ENCODE results near the gene INPP5A.
"Not testable (repeated sequence)": the region's sequence is repeated elsewhere in the genome, so short reads cannot be mapped to it uniquely, and the experiment has no call there.

INPP5A gene

DNA sequence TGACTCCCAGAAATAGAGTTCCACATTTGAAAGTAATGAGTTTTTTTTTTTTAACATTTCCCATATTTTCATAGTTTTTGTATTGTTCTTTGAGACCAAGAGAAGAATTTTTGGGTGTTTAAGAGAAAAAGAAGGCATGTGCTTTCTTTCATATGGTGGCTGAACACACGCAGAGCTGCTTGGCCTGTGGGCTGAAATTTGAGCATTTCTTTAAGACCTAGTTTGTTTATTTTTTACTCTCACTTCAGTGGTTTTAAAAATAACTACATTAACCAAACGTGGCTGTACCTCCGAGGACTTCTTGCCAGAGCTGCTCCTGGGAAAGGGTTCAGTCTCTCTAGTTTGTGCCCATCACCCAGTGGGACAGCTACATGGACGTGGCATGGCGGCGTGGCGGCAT lies 58.3 kb downstream of the INPP5A start:
- Histone ChIP-seq H3F3A (ENCODE audit: low read depth) (no peaks in the 10 kb centered on the region), H2AFZ (ENCODE audit: low read length) (no peak overlapping the region), H3K27me3 (ENCODE audit: insufficient read depth, low read length, poor library complexity, severe bottlenecking) (no peaks in the 10 kb centered on the region), H3K36me3 (ENCODE audit: insufficient read depth, low read length) (no peaks in the 10 kb centered on the region), H3K9me2 (replicated peaks; ENCODE audit: low read depth, low read length) (no peaks in the 10 kb centered on the region), H3K79me2 (ENCODE audit: insufficient read depth, low read length) (peaks cover 92% of the 10 kb centered on the region), H3K9ac (ENCODE audit: low read depth, low read length, poor library complexity, severe bottlenecking) (no peak overlapping the region), H3K4me1 (ENCODE audit: insufficient read depth, low read length, poor library complexity, severe bottlenecking) (peaks cover 16% of the 10 kb centered on the region), H3K9me3 (ENCODE audit: insufficient read depth, low read depth, low read length) (peaks cover 7% of the 10 kb centered on the region; the same call in 1 of the 2 replicates), H4K20me1 (ENCODE audit: insufficient read depth, low read length, poor library complexity, severe bottlenecking) (peaks cover 5% of the 10 kb centered on the region), H3K4me2 (ENCODE audit: low read depth, low read length, poor library complexity, severe bottlenecking) (no peak overlapping the region), H3K4me3 (ENCODE audit: low read length, poor library complexity, severe bottlenecking) (no peak overlapping the region)
- TF ChIP-seq, protein P1, sequence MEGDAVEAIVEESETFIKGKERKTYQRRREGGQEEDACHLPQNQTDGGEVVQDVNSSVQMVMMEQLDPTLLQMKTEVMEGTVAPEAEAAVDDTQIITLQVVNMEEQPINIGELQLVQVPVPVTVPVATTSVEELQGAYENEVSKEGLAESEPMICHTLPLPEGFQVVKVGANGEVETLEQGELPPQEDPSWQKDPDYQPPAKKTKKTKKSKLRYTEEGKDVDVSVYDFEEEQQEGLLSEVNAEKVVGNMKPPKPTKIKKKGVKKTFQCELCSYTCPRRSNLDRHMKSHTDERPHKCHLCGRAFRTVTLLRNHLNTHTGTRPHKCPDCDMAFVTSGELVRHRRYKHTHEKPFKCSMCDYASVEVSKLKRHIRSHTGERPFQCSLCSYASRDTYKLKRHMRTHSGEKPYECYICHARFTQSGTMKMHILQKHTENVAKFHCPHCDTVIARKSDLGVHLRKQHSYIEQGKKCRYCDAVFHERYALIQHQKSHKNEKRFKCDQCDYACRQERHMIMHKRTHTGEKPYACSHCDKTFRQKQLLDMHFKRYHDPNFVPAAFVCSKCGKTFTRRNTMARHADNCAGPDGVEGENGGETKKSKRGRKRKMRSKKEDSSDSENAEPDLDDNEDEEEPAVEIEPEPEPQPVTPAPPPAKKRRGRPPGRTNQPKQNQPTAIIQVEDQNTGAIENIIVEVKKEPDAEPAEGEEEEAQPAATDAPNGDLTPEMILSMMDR (conservative IDR thresholded peaks at IDR 0.05; ENCODE audit: low read length) = no peak
- TF ChIP-seq EZH2phosphoT487 (IDR thresholded peaks at IDR 0.05; ENCODE audit: borderline replicate concordance) = no peak

DNA sequence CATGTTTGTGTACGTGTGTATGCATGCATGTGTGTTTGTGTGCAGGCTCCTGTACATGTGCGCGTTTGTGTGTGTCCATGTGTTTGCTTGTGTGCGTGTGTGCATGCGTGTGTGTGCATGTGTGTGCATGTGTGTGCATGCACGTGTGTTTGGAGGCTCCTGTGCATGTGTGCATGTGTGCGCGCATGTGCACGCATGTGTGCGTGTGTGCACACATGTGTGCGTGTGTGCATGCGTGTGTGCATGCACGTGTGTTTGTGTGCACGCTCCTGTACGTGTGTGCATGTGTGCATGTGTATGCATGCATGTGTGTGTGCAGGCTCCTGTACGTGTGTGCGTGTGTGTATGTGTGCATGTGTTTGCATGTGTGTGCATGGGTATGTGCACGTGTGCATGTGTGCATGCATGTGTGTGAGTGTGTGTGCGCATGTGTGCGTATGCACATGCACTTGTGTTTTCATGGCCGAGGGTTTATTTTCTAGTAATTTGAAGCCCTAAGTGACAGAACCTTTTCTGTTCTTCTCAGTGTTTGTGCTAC lies 59.2 kb downstream of the INPP5A start:
- no peaks in the 10 kb centered on the region for H3K36me3 ChIP-seq (ENCODE audit: insufficient read depth, low read length)
- peaks cover 16% of the 10 kb centered on the region for H3K4me1 ChIP-seq (ENCODE audit: insufficient read depth, low read length, poor library complexity, severe bottlenecking)
- TF ChIP-seq, protein P1 (conservative IDR thresholded peaks at IDR 0.05; ENCODE audit: low read length) = no peak
- TF ChIP-seq EZH2phosphoT487 (IDR thresholded peaks at IDR 0.05; ENCODE audit: borderline replicate concordance) = no peak
- H3K27me3 ChIP-seq (ENCODE audit: insufficient read depth, low read length, poor library complexity, severe bottlenecking) = no peaks in the 10 kb centered on the region
- H3F3A ChIP-seq (ENCODE audit: low read depth) = no peaks in the 10 kb centered on the region
- peaks cover 7% of the 10 kb centered on the region; the same call in 1 of the 2 replicates for H3K9me3 ChIP-seq (ENCODE audit: insufficient read depth, low read depth, low read length)
- no peaks in the 10 kb centered on the region for H3K9me2 ChIP-seq (replicated peaks; ENCODE audit: low read depth, low read length)
- no peak overlapping the region for H2AFZ ChIP-seq (ENCODE audit: low read length)
- peaks cover 5% of the 10 kb centered on the region for H4K20me1 ChIP-seq (ENCODE audit: insufficient read depth, low read length, poor library complexity, severe bottlenecking)
- no peak overlapping the region for H3K9ac ChIP-seq (ENCODE audit: low read depth, low read length, poor library complexity, severe bottlenecking)
- peaks cover 91% of the 10 kb centered on the region for H3K79me2 ChIP-seq (ENCODE audit: insufficient read depth, low read length)
- H3K4me2 ChIP-seq (ENCODE audit: low read depth, low read length, poor library complexity, severe bottlenecking) = no peak overlapping the region
- no peak overlapping the region for H3K4me3 ChIP-seq (ENCODE audit: low read length, poor library complexity, severe bottlenecking)

DNA sequence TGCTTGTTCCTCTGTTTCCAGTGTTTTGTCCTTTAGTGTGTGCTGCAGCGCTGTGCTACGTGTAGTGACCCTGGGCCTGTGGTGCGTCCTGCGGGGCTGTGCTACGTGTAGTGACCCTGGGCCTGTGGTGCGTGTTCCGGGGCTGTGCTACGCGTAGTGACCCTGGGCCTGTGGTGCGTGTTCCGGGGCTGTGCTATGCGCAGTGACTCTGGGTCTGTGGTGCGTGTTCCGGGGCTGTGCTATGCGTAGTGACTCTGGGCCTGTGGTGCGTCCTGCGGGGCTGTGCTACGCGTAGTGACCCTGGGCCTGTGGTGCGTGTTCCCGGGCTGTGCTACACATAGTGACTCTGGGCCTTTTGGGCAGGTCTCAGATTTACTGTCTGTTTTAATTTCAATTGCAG lies 60.1 kb downstream of the INPP5A start:
- H3K9ac ChIP-seq (ENCODE audit: low read depth, low read length, poor library complexity, severe bottlenecking) = no peak overlapping the region
- no peaks in the 10 kb centered on the region for H3K36me3 ChIP-seq (ENCODE audit: insufficient read depth, low read length)
- H3F3A ChIP-seq (ENCODE audit: low read depth) = no peaks in the 10 kb centered on the region
- H3K4me3 ChIP-seq (ENCODE audit: low read length, poor library complexity, severe bottlenecking) = no peak overlapping the region
- H3K9me2 ChIP-seq (replicated peaks; ENCODE audit: low read depth, low read length) = no peaks in the 10 kb centered on the region
- peaks cover 7% of the 10 kb centered on the region; the same call in 1 of the 2 replicates for H3K9me3 ChIP-seq (ENCODE audit: insufficient read depth, low read depth, low read length)
- H3K27me3 ChIP-seq (ENCODE audit: insufficient read depth, low read length, poor library complexity, severe bottlenecking) = no peaks in the 10 kb centered on the region
- peaks cover 16% of the 10 kb centered on the region for H3K4me1 ChIP-seq (ENCODE audit: insufficient read depth, low read length, poor library complexity, severe bottlenecking)
- H3K79me2 ChIP-seq (ENCODE audit: insufficient read depth, low read length) = peaks cover 91% of the 10 kb centered on the region
- TF ChIP-seq, protein P1 (conservative IDR thresholded peaks at IDR 0.05; ENCODE audit: low read length) = no peak
- TF ChIP-seq EZH2phosphoT487 (IDR thresholded peaks at IDR 0.05; ENCODE audit: borderline replicate concordance) = no peak
- no peak overlapping the region for H3K4me2 ChIP-seq (ENCODE audit: low read depth, low read length, poor library complexity, severe bottlenecking)
- peaks cover 5% of the 10 kb centered on the region for H4K20me1 ChIP-seq (ENCODE audit: insufficient read depth, low read length, poor library complexity, severe bottlenecking)
- H2AFZ ChIP-seq (ENCODE audit: low read length) = no peak overlapping the region

DNA sequence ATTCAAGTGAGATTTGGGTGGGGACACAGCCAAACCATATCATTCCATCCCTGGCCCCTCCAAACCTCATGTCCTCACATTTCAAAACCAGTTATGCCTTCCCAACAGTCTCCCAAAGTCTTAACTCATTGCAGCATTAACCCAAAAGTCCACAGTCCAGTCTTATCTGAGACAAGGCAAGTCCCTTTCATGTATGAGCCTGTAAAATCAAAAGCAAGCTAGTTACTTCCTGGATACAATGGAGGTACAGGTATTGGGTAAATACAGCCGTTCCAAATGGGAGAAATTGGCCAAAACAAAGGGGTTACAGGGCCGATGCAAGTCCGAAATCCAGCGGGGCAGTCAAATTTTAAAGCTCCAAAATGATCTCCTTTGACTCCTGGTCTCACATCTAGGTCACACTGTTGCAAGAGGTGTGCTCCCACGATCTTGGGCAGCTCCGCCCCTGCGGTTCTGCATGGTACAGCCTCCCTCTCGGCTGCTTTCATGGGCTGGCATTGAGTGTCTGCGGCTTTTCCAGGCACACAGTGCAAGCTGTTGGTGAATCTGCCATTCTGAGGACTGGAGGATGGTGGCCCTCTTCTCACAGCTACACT lies 61.5 kb downstream of the INPP5A start:
- not testable (repeated sequence) for H3K27me3 ChIP-seq (ENCODE audit: insufficient read depth, low read length, poor library complexity, severe bottlenecking); H2AFZ ChIP-seq (ENCODE audit: low read length); H3K4me3 ChIP-seq (ENCODE audit: low read length, poor library complexity, severe bottlenecking); H3F3A ChIP-seq (ENCODE audit: low read depth); H3K9ac ChIP-seq (ENCODE audit: low read depth, low read length, poor library complexity, severe bottlenecking); H3K4me2 ChIP-seq (ENCODE audit: low read depth, low read length, poor library complexity, severe bottlenecking); H3K9me2 ChIP-seq (replicated peaks; ENCODE audit: low read depth, low read length); H3K9me3 ChIP-seq (ENCODE audit: insufficient read depth, low read depth, low read length); H3K4me1 ChIP-seq (ENCODE audit: insufficient read depth, low read length, poor library complexity, severe bottlenecking); H3K36me3 ChIP-seq (ENCODE audit: insufficient read depth, low read length); H4K20me1 ChIP-seq (ENCODE audit: insufficient read depth, low read length, poor library complexity, severe bottlenecking)
- peaks cover 91% of the 10 kb centered on the region for H3K79me2 ChIP-seq (ENCODE audit: insufficient read depth, low read length)

Measured in Loucy (cell line).